PC-9 (cell line): ENCODE data around the gene CTNNA3. TPM values are rescaled to one million over a fixed set of nuclear protein-coding genes. Genes with fewer than 3 reads are reported as not detected.

Experiments
- BruUV-seq: library from RNA; stranded (reverse); fragments of 400-500 nt; replicated peaks from 2 replicates; lab custom pipeline; 2021; lab: Mats Ljungman, UMichigan
- CTCF ChIA-PET: fragments of 300-600 bp; sonication (Branson Sonifier 250); formaldehyde crosslinking; loops from one replicate; lab custom pipeline; 2022; ENCODE audit warnings: antibody characterized with exemption; lab: Charles Lee
- POLR2A ChIA-PET: fragments of 300-600 bp; sonication (Branson Sonifier 250); formaldehyde crosslinking; loops from one replicate; lab custom pipeline; 2022; ENCODE audit warnings: antibody characterized with exemption; ENCODE audit not compliant: unreplicated experiment; lab: Charles Lee
- DNase-seq, 2 experiments: peaks; one replicate each; pipeline versions ENCODE4 v3.0.0 to v3.0.0-alpha.2; 2015 to 2022; ENCODE audit warnings: mixed read lengths in 1 of 2
- H2AFZ ChIP-seq: fragments of 200-600 bp; sonication (generic); 2 replicates; pipeline ENCODE4 v1.8.1; 2017; ENCODE audit warnings: antibody characterized with exemption
- H3F3A ChIP-seq: fragments of 200-600 bp; sonication (generic); 2 replicates; pipeline ENCODE4 v1.8.1; 2017; ENCODE audit warnings: antibody characterized with exemption, mild to moderate bottlenecking, low read depth; ENCODE audit not compliant: insufficient read depth
- H3K27ac ChIP-seq: fragments of 200-600 bp; sonication (generic); 2 replicates; pipeline ENCODE4 v1.6.1; 2016; ENCODE audit warnings: mixed run types
- H3K27me3 ChIP-seq: fragments of 200-600 bp; sonication (generic); 2 replicates; pipeline ENCODE4 v1.6.1; 2016; ENCODE audit warnings: low read depth, mixed run types; ENCODE audit not compliant: insufficient read depth
- H3K36me3 ChIP-seq: fragments of 200-600 bp; sonication (generic); 2 replicates; pipeline ENCODE4 v1.6.1; 2016; ENCODE audit warnings: low read depth, mixed run types
- H3K4me1 ChIP-seq: fragments of 200-600 bp; sonication (generic); replicated peaks from 2 replicates; pipeline ENCODE4 v1.6.1; 2016; ENCODE audit warnings: mixed run types; ENCODE audit not compliant: insufficient read depth
- H3K4me2 ChIP-seq: fragments of 200-600 bp; sonication (generic); 2 replicates; pipeline ENCODE4 v1.6.1; 2017; ENCODE audit warnings: mixed run types
- H3K4me3 ChIP-seq: fragments of 200-600 bp; sonication (generic); 2 replicates; pipeline ENCODE4 v1.6.1; 2016; ENCODE audit warnings: mixed run types
- H3K79me2 ChIP-seq: fragments of 200-600 bp; sonication (generic); 2 replicates; pipeline ENCODE4 v1.6.1; 2017; ENCODE audit warnings: low read depth, mixed run types
- H3K9me2 ChIP-seq: fragments of 200-600 bp; sonication (generic); 2 replicates; pipeline ENCODE4 v1.8.1; 2017; ENCODE audit warnings: mild to moderate bottlenecking; ENCODE audit not compliant: insufficient read depth
- H3K9me3 ChIP-seq: fragments of 200-600 bp; sonication (generic); 2 replicates; pipeline ENCODE4 v1.8.1; 2016; ENCODE audit warnings: low read depth; ENCODE audit not compliant: insufficient read depth
- H4K20me1 ChIP-seq: fragments of 200-600 bp; sonication (generic); 2 replicates; pipeline ENCODE4 v1.8.1; 2017; ENCODE audit not compliant: insufficient read depth
- EZH2 ChIP-seq: fragments of 200-600 bp; sonication (generic); IDR thresholded peaks from 2 replicates; pipeline ENCODE4 v1.8.0; 2017; ENCODE audit warnings: antibody characterized with exemption, low read depth
- intact Hi-C: fragments of 100-400 bp; cut with micrococcal nuclease; formaldehyde crosslinking; loops from one replicate; pipeline ENCODE4 v1.10.0; 2022; ENCODE audit not compliant: unreplicated experiment
- total RNA-seq: library from RNA; stranded (reverse); gene quantifications from 2 replicates; pipeline ENCODE4 v1.2.3, GENCODE V29; 2021
- TF ChIP-seq, protein P1 (sequence below): fragments of 200-600 bp; sonication (generic); conservative IDR thresholded peaks from 2 replicates; pipeline ENCODE4 v1.6.1; 2017; ENCODE audit warnings: mixed run types, antibody characterized with exemption, mild to moderate bottlenecking, moderate library complexity

The CTNNA3 gene
- total RNA-seq, 1 experiment from 2014 or later, result not detected

GRCh38 chr10:67602268-67602950 lies 93.6 kb downstream of the CTNNA3 start:
- DNase-seq, result no peak
- Histone ChIP-seq H3K9me3 (no peaks in the 10 kb centered on the region), H3K79me2 (no peaks in the 10 kb centered on the region), H2AFZ (no peak overlapping the region), H3K4me1 (no peaks in the 10 kb centered on the region), H3K27me3 (no peaks in the 10 kb centered on the region), H3F3A (no peaks in the 10 kb centered on the region), H3K27ac (no peak overlapping the region), H3K4me3 (no peak overlapping the region), H4K20me1 (no peaks in the 10 kb centered on the region), H3K4me2 (no peak overlapping the region), H3K36me3 (no peaks in the 10 kb centered on the region), H3K9me2 (no peaks in the 10 kb centered on the region)
- TF ChIP-seq, protein P1, sequence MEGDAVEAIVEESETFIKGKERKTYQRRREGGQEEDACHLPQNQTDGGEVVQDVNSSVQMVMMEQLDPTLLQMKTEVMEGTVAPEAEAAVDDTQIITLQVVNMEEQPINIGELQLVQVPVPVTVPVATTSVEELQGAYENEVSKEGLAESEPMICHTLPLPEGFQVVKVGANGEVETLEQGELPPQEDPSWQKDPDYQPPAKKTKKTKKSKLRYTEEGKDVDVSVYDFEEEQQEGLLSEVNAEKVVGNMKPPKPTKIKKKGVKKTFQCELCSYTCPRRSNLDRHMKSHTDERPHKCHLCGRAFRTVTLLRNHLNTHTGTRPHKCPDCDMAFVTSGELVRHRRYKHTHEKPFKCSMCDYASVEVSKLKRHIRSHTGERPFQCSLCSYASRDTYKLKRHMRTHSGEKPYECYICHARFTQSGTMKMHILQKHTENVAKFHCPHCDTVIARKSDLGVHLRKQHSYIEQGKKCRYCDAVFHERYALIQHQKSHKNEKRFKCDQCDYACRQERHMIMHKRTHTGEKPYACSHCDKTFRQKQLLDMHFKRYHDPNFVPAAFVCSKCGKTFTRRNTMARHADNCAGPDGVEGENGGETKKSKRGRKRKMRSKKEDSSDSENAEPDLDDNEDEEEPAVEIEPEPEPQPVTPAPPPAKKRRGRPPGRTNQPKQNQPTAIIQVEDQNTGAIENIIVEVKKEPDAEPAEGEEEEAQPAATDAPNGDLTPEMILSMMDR, result no peak
- TF ChIP-seq EZH2, result no peak
- ChIA-PET POLR2A (no interaction called here), CTCF (no interaction called here)
- intact Hi-C loops, result no loop called here
- no TSS peak for BruUV-seq

DNA sequence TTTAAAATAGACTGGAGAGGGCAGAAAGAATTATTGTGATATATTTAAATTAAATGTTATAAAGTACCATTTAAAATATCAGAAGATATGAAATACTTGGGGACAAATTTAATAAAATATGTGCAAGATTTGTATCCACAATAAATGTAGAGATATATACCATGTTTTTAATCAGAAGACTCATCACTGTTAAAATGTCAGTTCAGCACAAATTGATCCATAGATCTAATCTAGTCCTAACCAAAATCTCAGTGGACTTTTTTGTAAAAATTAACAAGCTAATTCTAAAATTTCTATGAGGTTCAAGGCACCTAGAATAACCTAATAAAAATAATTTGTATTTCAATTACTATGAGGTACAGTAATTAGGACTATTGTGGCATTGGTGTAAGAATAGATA lies 96.4 kb downstream of the CTNNA3 start:
- Histone ChIP-seq H3K9me2 (no peaks in the 10 kb centered on the region), H3K36me3 (no peaks in the 10 kb centered on the region), H3K9me3 (no peaks in the 10 kb centered on the region), H3K27ac (no peak overlapping the region), H2AFZ (no peak overlapping the region), H3K4me1 (no peaks in the 10 kb centered on the region), H3K4me2 (no peak overlapping the region), H4K20me1 (no peaks in the 10 kb centered on the region), H3K79me2 (no peaks in the 10 kb centered on the region), H3K4me3 (no peak overlapping the region), H3F3A (no peaks in the 10 kb centered on the region), H3K27me3 (no peaks in the 10 kb centered on the region)
- ChIA-PET POLR2A (no interaction called here), CTCF (no interaction called here)
- no TSS peak for BruUV-seq
- intact Hi-C loops, result no loop called here
- TF ChIP-seq, protein P1, result no peak
- TF ChIP-seq EZH2, result no peak
- DNase-seq, result no peak

DNA sequence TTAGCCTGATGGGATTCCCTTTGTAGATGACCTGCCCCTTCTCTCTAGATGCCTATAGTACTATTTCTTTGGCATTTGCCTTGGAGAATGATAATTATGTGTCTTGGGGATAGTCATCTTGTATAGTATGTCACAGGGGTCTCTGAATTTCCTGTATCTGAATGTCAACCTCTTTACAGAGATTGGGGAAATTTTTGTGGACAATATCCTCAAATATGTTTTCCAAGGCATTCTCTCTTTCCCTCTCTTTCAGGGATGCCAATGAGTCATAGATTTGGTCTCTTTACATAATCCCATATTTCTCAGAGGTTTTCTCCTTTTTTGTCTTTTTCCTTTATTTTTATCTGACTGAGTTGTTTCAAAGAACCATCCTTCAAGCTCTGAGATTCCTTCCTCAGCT lies 99.4 kb downstream of the CTNNA3 start:
- H3F3A ChIP-seq, result no peaks in the 10 kb centered on the region
- no peak overlapping the region for H3K27ac ChIP-seq
- no peak for DNase-seq
- TF ChIP-seq EZH2, result no peak
- TF ChIP-seq, protein P1, result no peak
- POLR2A ChIA-PET, result no interaction called here
- no peak overlapping the region for H3K4me3 ChIP-seq
- CTCF ChIA-PET, result no interaction called here
- no TSS peak for BruUV-seq
- intact Hi-C loops, result no loop called here
- no peaks in the 10 kb centered on the region for H3K9me3 ChIP-seq
- no peak overlapping the region for H3K4me2 ChIP-seq
- no peaks in the 10 kb centered on the region for H4K20me1 ChIP-seq
- H3K36me3 ChIP-seq, result no peaks in the 10 kb centered on the region
- H3K27me3 ChIP-seq, result no peaks in the 10 kb centered on the region
- H3K4me1 ChIP-seq, result no peaks in the 10 kb centered on the region
- H3K9me2 ChIP-seq, result 0 out of 2 replicates have a peak, but pooled peaks cover 5% of the 10 kb centered on the region
- no peak overlapping the region for H2AFZ ChIP-seq
- H3K79me2 ChIP-seq, result no peaks in the 10 kb centered on the region
